Esophagus squamous epithelium (tissue), 4 donors: ENCODE data around the gene SDK2.

ENCODE experiments used
- CTCF ChIP-seq, 6 experiments: fragments of 450-650 bp in 4 of 6; fragments of 200-600 bp in 2 of 6; sonication (generic) in 2 of 6; IDR thresholded peaks; one replicate each; pipeline ENCODE4 v1.5.1; 2016 to 2019; ENCODE audit warnings: antibody characterized with exemption in 6 of 6, mild to moderate bottlenecking in 4 of 6, moderate library complexity in 4 of 6
- POLR2A ChIP-seq, 4 donors: fragments of 450-650 bp; IDR thresholded peaks; one replicate each; pipeline ENCODE4 v1.6.1; 2017; ENCODE audit warnings: antibody characterized with exemption in 4 of 4, mild to moderate bottlenecking in 4 of 4, moderate library complexity in 3 of 4

GRCh38 chr17:73551759-73552158 is 92.5 kb downstream of the SDK2 start:
- TF ChIP-seq CTCF (IDR thresholded peaks at IDR 0.05) (no peak), POLR2A (IDR thresholded peaks at IDR 0.05) (no peak)
